GM23338 (cell line): ENCODE data around the gene FAF1. TPM values are rescaled to one million over a fixed set of nuclear protein-coding genes. Genes with fewer than 3 reads are reported as not detected.

Experiments used
- ATAC-seq: fragments of 200-7000 bp; cut with Tn5 transposase; 3 replicates; pipeline ENCODE4 v1.9.1; 2020
- DNase-seq: peaks from one replicate; pipeline ENCODE4 v3.0.0-alpha.2; 2015; ENCODE audit warnings: low spot score
- H2AFZ ChIP-seq: fragments of 200-600 bp; sonication (generic); 2 replicates; pipeline ENCODE4 v1.8.0; 2016; ENCODE audit warnings: antibody characterized with exemption, mild to moderate bottlenecking, moderate library complexity
- H3F3A ChIP-seq: fragments of 200-600 bp; sonication (generic); replicated peaks from 2 replicates; pipeline ENCODE4 v1.8.0; 2017; ENCODE audit warnings: antibody characterized with exemption, mixed run types, low read depth
- H3K27ac ChIP-seq: fragments of 200-600 bp; sonication (generic); 2 replicates; pipeline ENCODE4 v1.6.1; 2016; ENCODE audit warnings: low read depth
- H3K27me3 ChIP-seq: fragments of 200-600 bp; sonication (generic); 2 replicates; pipeline ENCODE4 v1.8.0; 2016; ENCODE audit warnings: mild to moderate bottlenecking, mixed run types, moderate library complexity; ENCODE audit not compliant: insufficient read depth
- H3K36me3 ChIP-seq: fragments of 200-600 bp; sonication (generic); 2 replicates; pipeline ENCODE4 v1.8.0; 2016; ENCODE audit warnings: mild to moderate bottlenecking; ENCODE audit not compliant: insufficient read depth
- H3K4me1 ChIP-seq: fragments of 200-600 bp; sonication (generic); 2 replicates; pipeline ENCODE4 v1.8.0; 2016; ENCODE audit warnings: mild to moderate bottlenecking, moderate library complexity; ENCODE audit not compliant: insufficient read depth
- H3K4me2 ChIP-seq: fragments of 200-600 bp; sonication (generic); 2 replicates; pipeline ENCODE4 v1.7.1; 2017; ENCODE audit warnings: mixed run types
- H3K4me3 ChIP-seq: fragments of 200-600 bp; sonication (generic); 2 replicates; pipeline ENCODE4 v1.6.1; 2016; ENCODE audit warnings: mixed run types
- H3K79me2 ChIP-seq: fragments of 200-600 bp; sonication (generic); replicated peaks from 2 replicates; pipeline ENCODE4 v1.8.0; 2017; ENCODE audit warnings: mild to moderate bottlenecking; ENCODE audit not compliant: insufficient read depth
- H3K9me2 ChIP-seq: fragments of 200-600 bp; sonication (generic); 2 replicates; pipeline ENCODE4 v1.8.0; 2017; ENCODE audit not compliant: insufficient read depth
- H4K20me1 ChIP-seq: fragments of 200-600 bp; sonication (generic); replicated peaks from 2 replicates; pipeline ENCODE4 v1.8.0; 2017; ENCODE audit warnings: mild to moderate bottlenecking; ENCODE audit not compliant: insufficient read depth
- H3K27ac Mint-ChIP-seq: 2 replicates; pipeline ENCODE4 v1.8.0; 2020; ENCODE audit warnings: inconsistent platforms, mild to moderate bottlenecking, moderate library complexity, mixed read lengths
- H3K27me3 Mint-ChIP-seq: 3 replicates; pipeline ENCODE4 v1.8.0; 2022; ENCODE audit warnings: low read depth, mild to moderate bottlenecking, moderate library complexity, mixed read lengths, inconsistent platforms; ENCODE audit not compliant: insufficient read depth, poor library complexity
- H3K36me3 Mint-ChIP-seq: 3 replicates; pipeline ENCODE4 v1.8.0; 2021; ENCODE audit warnings: low read depth, mild to moderate bottlenecking, inconsistent platforms, moderate library complexity, mixed read lengths
- H3K4me1 Mint-ChIP-seq: 3 replicates; pipeline ENCODE4 v1.8.0; 2020; ENCODE audit warnings: mild to moderate bottlenecking, inconsistent platforms, mixed read lengths
- H3K4me3 Mint-ChIP-seq: 3 replicates; pipeline ENCODE4 v1.8.0; 2021; ENCODE audit warnings: moderate library complexity, mild to moderate bottlenecking, inconsistent platforms, mixed read lengths
- H3K9me3 Mint-ChIP-seq: 3 replicates; pipeline ENCODE4 v1.8.0; 2020; ENCODE audit warnings: moderate library complexity, mild to moderate bottlenecking, inconsistent platforms, mixed read lengths
- CREB1 ChIP-seq: fragments of 250-450 bp; sonication (Bioruptor Pico); IDR thresholded peaks from 2 replicates; pipeline ENCODE4 v1.5.0; 2020; ENCODE audit warnings: low read depth, mild to moderate bottlenecking, moderate library complexity
- JUNB ChIP-seq: IDR thresholded peaks from one replicate; pipeline ENCODE4 v1.6.1; 2016; ENCODE audit warnings: antibody characterized with exemption; ENCODE audit not compliant: unreplicated experiment
- NANOG ChIP-seq: IDR thresholded peaks from 2 replicates; pipeline ENCODE4 v1.6.1; 2016; ENCODE audit warnings: antibody characterized with exemption, borderline replicate concordance
- STAT1 ChIP-seq: IDR thresholded peaks from one replicate; pipeline ENCODE4 v1.6.1; 2016; ENCODE audit warnings: antibody characterized with exemption; ENCODE audit not compliant: unreplicated experiment
- ZNF331 ChIP-seq: fragments of 250-450 bp; sonication (Bioruptor Pico); IDR thresholded peaks from 2 replicates; pipeline ENCODE4 v1.5.0; 2020; ENCODE audit warnings: low read depth, mild to moderate bottlenecking, moderate library complexity
- polyA plus RNA-seq: library from polyadenylated mRNA; unstranded; fragments of >200 nt; fragmentation: Nextera tagmentation; extraction: Ambion mirVana; gene quantifications from 2 replicates; pipeline ENCODE4 v1.2.1, GENCODE V29; 2016
- total RNA-seq: library from RNA; depleted of rRNA; stranded (reverse); fragments of >200 nt; shearing (Covaris generic); gene quantifications from 2 replicates; pipeline ENCODE4 v1.2.3, GENCODE V29; 2014
- TF ChIP-seq, protein P1 (sequence below), 2 experiments: fragments of 200-600 bp in 1 of 2; sonication (generic) in 1 of 2; conservative IDR thresholded peaks; 2 replicates each; pipeline versions ENCODE4 v1.5.1 to v1.6.1; 2016 to 2017; ENCODE audit warnings: antibody characterized with exemption in 2 of 2, low read depth in 2 of 2, mild to moderate bottlenecking in 2 of 2, moderate library complexity in 1 of 2
- TF ChIP-seq, protein P2 (sequence below): IDR thresholded peaks from one replicate; pipeline ENCODE4 v1.6.1; 2018; ENCODE audit warnings: antibody characterized with exemption; ENCODE audit not compliant: unreplicated experiment
- TF ChIP-seq, protein P3 (sequence below): fragments of 250-450 bp; sonication (Bioruptor Pico); IDR thresholded peaks from 2 replicates; pipeline ENCODE4 v1.5.0; 2020; ENCODE audit warnings: mild to moderate bottlenecking, moderate library complexity

FAF1 gene
- total and polyA plus RNA-seq, 2 experiments from 2014 or later = 24.1 to 53.2 TPM

DNA sequence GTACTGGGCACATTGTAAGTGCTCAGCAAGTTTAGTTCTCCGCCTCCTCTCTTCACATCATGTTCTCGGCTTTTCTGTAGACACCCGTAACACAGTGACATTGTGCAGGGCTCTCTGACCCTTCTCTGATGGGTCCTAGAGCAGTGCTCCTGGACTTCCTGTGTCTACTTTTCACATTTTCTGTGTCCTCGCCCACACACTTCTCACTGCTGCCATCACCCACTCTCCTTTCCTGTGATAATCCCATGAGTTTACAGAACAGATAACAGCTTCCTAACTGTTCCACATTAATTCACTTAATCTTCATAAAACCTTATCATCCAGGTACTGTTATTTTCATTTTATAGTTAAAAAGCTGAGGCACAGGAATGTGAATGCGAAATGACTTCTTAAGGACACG lies 523.6 kb downstream of the FAF1 start:
- DNase-seq (no peak), ATAC-seq (no peak)
- Mint-ChIP-seq H3K36me3 (no peaks in the 10 kb centered on the region; the same call in 2 of the 3 replicates), H3K4me3 (no peak overlapping the region), H3K4me1 (no peaks in the 10 kb centered on the region; the same call in 2 of the 3 replicates), H3K27ac (no peak overlapping the region), H3K27me3 (peaks cover 26% of the 10 kb centered on the region), H3K9me3 (no peaks in the 10 kb centered on the region)
- Histone ChIP-seq H2AFZ (no peak overlapping the region), H3K4me3 (no peak overlapping the region), H3F3A (no peaks in the 10 kb centered on the region), H3K27ac (no peak overlapping the region), H3K36me3 (no peaks in the 10 kb centered on the region; the same call in 1 of the 2 replicates), H3K79me2 (no peaks in the 10 kb centered on the region), H3K27me3 (peaks cover 36% of the 10 kb centered on the region), H4K20me1 (no peaks in the 10 kb centered on the region; the same call in 1 of the 2 replicates), H3K9me2 (no peaks in the 10 kb centered on the region), H3K4me1 (peaks cover 1% of the 10 kb centered on the region; the same call in 1 of the 2 replicates), H3K4me2 (no peak overlapping the region)
- TF ChIP-seq NANOG (no peak), STAT1 (no peak), ZNF331 (CRISPR knock-in tag) (no peak), JUNB (no peak), CREB1 (no peak)
- TF ChIP-seq, protein P1, sequence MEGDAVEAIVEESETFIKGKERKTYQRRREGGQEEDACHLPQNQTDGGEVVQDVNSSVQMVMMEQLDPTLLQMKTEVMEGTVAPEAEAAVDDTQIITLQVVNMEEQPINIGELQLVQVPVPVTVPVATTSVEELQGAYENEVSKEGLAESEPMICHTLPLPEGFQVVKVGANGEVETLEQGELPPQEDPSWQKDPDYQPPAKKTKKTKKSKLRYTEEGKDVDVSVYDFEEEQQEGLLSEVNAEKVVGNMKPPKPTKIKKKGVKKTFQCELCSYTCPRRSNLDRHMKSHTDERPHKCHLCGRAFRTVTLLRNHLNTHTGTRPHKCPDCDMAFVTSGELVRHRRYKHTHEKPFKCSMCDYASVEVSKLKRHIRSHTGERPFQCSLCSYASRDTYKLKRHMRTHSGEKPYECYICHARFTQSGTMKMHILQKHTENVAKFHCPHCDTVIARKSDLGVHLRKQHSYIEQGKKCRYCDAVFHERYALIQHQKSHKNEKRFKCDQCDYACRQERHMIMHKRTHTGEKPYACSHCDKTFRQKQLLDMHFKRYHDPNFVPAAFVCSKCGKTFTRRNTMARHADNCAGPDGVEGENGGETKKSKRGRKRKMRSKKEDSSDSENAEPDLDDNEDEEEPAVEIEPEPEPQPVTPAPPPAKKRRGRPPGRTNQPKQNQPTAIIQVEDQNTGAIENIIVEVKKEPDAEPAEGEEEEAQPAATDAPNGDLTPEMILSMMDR (conservative IDR thresholded peaks at IDR 0.05; ENCODE audit: low read depth in 2 of 2) = no peak
- TF ChIP-seq, protein P2, sequence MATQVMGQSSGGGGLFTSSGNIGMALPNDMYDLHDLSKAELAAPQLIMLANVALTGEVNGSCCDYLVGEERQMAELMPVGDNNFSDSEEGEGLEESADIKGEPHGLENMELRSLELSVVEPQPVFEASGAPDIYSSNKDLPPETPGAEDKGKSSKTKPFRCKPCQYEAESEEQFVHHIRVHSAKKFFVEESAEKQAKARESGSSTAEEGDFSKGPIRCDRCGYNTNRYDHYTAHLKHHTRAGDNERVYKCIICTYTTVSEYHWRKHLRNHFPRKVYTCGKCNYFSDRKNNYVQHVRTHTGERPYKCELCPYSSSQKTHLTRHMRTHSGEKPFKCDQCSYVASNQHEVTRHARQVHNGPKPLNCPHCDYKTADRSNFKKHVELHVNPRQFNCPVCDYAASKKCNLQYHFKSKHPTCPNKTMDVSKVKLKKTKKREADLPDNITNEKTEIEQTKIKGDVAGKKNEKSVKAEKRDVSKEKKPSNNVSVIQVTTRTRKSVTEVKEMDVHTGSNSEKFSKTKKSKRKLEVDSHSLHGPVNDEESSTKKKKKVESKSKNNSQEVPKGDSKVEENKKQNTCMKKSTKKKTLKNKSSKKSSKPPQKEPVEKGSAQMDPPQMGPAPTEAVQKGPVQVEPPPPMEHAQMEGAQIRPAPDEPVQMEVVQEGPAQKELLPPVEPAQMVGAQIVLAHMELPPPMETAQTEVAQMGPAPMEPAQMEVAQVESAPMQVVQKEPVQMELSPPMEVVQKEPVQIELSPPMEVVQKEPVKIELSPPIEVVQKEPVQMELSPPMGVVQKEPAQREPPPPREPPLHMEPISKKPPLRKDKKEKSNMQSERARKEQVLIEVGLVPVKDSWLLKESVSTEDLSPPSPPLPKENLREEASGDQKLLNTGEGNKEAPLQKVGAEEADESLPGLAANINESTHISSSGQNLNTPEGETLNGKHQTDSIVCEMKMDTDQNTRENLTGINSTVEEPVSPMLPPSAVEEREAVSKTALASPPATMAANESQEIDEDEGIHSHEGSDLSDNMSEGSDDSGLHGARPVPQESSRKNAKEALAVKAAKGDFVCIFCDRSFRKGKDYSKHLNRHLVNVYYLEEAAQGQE = no peak
- TF ChIP-seq, protein P3, sequence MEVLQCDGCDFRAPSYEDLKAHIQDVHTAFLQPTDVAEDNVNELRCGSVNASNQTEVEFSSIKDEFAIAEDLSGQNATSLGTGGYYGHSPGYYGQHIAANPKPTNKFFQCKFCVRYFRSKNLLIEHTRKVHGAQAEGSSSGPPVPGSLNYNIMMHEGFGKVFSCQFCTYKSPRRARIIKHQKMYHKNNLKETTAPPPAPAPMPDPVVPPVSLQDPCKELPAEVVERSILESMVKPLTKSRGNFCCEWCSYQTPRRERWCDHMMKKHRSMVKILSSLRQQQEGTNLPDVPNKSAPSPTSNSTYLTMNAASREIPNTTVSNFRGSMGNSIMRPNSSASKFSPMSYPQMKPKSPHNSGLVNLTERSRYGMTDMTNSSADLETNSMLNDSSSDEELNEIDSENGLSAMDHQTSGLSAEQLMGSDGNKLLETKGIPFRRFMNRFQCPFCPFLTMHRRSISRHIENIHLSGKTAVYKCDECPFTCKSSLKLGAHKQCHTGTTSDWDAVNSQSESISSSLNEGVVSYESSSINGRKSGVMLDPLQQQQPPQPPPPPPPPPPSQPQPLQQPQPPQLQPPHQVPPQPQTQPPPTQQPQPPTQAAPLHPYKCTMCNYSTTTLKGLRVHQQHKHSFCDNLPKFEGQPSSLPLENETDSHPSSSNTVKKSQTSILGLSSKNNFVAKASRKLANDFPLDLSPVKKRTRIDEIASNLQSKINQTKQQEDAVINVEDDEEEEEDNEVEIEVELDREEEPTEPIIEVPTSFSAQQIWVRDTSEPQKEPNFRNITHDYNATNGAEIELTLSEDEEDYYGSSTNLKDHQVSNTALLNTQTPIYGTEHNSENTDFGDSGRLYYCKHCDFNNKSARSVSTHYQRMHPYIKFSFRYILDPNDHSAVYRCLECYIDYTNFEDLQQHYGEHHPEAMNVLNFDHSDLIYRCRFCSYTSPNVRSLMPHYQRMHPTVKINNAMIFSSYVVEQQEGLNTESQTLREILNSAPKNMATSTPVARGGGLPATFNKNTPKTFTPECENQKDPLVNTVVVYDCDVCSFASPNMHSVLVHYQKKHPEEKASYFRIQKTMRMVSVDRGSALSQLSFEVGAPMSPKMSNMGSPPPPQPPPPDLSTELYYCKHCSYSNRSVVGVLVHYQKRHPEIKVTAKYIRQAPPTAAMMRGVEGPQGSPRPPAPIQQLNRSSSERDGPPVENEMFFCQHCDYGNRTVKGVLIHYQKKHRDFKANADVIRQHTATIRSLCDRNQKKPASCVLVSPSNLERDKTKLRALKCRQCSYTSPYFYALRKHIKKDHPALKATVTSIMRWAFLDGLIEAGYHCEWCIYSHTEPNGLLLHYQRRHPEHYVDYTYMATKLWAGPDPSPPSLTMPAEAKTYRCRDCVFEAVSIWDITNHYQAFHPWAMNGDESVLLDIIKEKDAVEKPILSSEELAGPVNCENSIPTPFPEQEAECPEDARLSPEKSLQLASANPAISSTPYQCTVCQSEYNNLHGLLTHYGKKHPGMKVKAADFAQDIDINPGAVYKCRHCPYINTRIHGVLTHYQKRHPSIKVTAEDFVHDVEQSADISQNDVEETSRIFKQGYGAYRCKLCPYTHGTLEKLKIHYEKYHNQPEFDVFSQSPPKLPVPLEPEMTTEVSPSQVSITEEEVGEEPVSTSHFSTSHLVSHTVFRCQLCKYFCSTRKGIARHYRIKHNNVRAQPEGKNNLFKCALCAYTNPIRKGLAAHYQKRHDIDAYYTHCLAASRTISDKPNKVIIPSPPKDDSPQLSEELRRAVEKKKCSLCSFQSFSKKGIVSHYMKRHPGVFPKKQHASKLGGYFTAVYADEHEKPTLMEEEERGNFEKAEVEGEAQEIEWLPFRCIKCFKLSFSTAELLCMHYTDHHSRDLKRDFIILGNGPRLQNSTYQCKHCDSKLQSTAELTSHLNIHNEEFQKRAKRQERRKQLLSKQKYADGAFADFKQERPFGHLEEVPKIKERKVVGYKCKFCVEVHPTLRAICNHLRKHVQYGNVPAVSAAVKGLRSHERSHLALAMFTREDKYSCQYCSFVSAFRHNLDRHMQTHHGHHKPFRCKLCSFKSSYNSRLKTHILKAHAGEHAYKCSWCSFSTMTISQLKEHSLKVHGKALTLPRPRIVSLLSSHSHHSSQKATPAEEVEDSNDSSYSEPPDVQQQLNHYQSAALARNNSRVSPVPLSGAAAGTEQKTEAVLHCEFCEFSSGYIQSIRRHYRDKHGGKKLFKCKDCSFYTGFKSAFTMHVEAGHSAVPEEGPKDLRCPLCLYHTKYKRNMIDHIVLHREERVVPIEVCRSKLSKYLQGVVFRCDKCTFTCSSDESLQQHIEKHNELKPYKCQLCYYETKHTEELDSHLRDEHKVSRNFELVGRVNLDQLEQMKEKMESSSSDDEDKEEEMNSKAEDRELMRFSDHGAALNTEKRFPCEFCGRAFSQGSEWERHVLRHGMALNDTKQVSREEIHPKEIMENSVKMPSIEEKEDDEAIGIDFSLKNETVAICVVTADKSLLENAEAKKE (CRISPR knock-in tag) = no peak
